Heart left ventricle (tissue), 16 donors: ENCODE measurements around the gene RERG. TPM values are rescaled to one million over a fixed set of nuclear protein-coding genes. Genes with fewer than 3 reads are reported as not detected.
A peak's percentile ranks its signal among the peaks of the same experiment; 100 is the strongest.

ENCODE experiments used
- ATAC-seq, 4 donors: fragments of 200-7000 bp; cut with Tn5 transposase; one replicate each; pipeline ENCODE4 v1.9.1; 2020 to 2022; ENCODE audit warnings: moderate library complexity in 4 of 4, mild to moderate bottlenecking in 3 of 4, moderate number of reproducible peaks in 1 of 4
- DNase-seq, 5 donors: peaks; one replicate each; pipeline ENCODE4 v3.0.0-alpha.2; 2020
- H3K27ac ChIP-seq, 12 donors: fragments of 200-600 bp; sonication (generic) in 4 of 12; one replicate each; pipeline versions ENCODE4 v1.5.0 to v1.8.0; 2016 to 2022; ENCODE audit warnings: mild to moderate bottlenecking in 2 of 12
- H3K27me3 ChIP-seq, 9 donors: fragments of 200-600 bp; sonication (generic) in 2 of 9; one replicate each; pipeline versions ENCODE4 v1.5.1 to v1.8.0; 2016 to 2022; ENCODE audit warnings: mild to moderate bottlenecking in 3 of 9
- H3K36me3 ChIP-seq, 9 donors: fragments of 200-600 bp; sonication (generic) in 2 of 9; one replicate each; pipeline versions ENCODE4 v1.5.0 to v1.8.0; 2018 to 2022; ENCODE audit warnings: mild to moderate bottlenecking in 2 of 9
- H3K4me1 ChIP-seq, 12 donors: fragments of 200-600 bp; sonication (generic) in 4 of 12; one replicate each; pipeline versions ENCODE4 v1.5.0 to v1.8.0; 2016 to 2022; ENCODE audit warnings: mild to moderate bottlenecking in 3 of 12
- H3K4me3 ChIP-seq, 12 donors: fragments of 200-600 bp; sonication (generic) in 4 of 12; one replicate each; pipeline versions ENCODE4 v1.5.0 to v1.8.0; 2017 to 2022; ENCODE audit warnings: mild to moderate bottlenecking in 9 of 12, moderate library complexity in 4 of 12
- H3K9me3 ChIP-seq, 12 donors: fragments of 200-600 bp; sonication (generic) in 4 of 12; one replicate each; pipeline versions ENCODE4 v1.5.0 to v1.8.0; 2016 to 2022; ENCODE audit warnings: mild to moderate bottlenecking in 1 of 12
- POLR2A ChIP-seq, 2 donors: fragments of 450-650 bp; IDR thresholded peaks; one replicate each; pipeline ENCODE4 v1.6.1; 2017; ENCODE audit warnings: antibody characterized with exemption in 2 of 2, mild to moderate bottlenecking in 2 of 2, moderate library complexity in 2 of 2
- WGBS, 4 donors: extraction: QIAGEN DNeasy Blood & Tissue Kit in 2 of 4; methylation state at CpG; one replicate each; pipeline versions ENCODE4 v1.1.5 to v1.1.7; 2013 to 2018; 5-methylcytosine and 5-hydroxymethylcytosine counted together
- intact Hi-C, 10 donors: fragments of 100-400 bp; cut with DNase I; formaldehyde crosslinking; loops; one replicate each; pipeline versions ENCODE4 v1.11.1 to v1.14.2; 2022
- polyA plus RNA-seq, 2 donors: library from polyadenylated mRNA; stranded (reverse); fragments of 200-250 nt; gene quantifications; one replicate each; pipeline ENCODE4 v1.2.3, GENCODE V29; 2013
- total RNA-seq, 9 donors: library from RNA; depleted of rRNA in 2 of 9; stranded (reverse); fragments of >200 nt in 2 of 9; fragmentation: NEBNext Ultra II Directional in 3 of 9; extraction: Animal tissue kit (Norgen Biotek cat#: 25700) in 3 of 9; gene quantifications; one replicate each; pipeline versions ENCODE4 v1.1.0 to v1.2.4, GENCODE V29; 2016 to 2023
- TF ChIP-seq, protein P1 (sequence below), 12 donors: fragments of 200-600 bp; sonication (generic) in 4 of 12; IDR thresholded peaks; one replicate each; pipeline versions ENCODE4 v1.5.0 to v1.8.0; 2018 to 2022; ENCODE audit warnings: antibody characterized with exemption in 12 of 12, mild to moderate bottlenecking in 5 of 12
- donor health status: ischemic (EF 13 %, LVEDD 7.1; RV severe dilation, severe dysfunction).
- donor health status: healthy with polysubstance abuse.
- donor health status: DM: no; HTN: yes; CAD: no.
- donor health status: DM: no; HTN: no; CAD: no.
- donor health status: ischemic (EF 25% LVEDD 6.9; RV normal size, moderate dysfunction).
- donor health status: ischemic (EF 25% LVEDD 5.7; RV mildly dilated, moderate dysfunction).
- donor health status: healthy.
- donor health status: DM: yes; HTN: yes; CAD: no.
- donor health status: ischemic (EF 35%, LVEDD 5.7; RV mildly dilated, moderate dysfunction).
- donor health status: nonischemic (EF 11% LVEDD 7.7; RV severe dilation, severe dysfunction).
- donor health status: DM: yes; HTN: yes; CAD: no.
- donor health status: PGD.
- donor health status: ischemic (EF 29% LVEDD 5.4; RV normal size, mild dysfunction).
- donor health status: nonischemic (EF 23%, LVEDD 6.1; RV moderate dilation, normal function).

RERG gene
- total and polyA plus RNA-seq, 11 donors: 2.9 to 17.7 (median 4.2) TPM

DNA sequence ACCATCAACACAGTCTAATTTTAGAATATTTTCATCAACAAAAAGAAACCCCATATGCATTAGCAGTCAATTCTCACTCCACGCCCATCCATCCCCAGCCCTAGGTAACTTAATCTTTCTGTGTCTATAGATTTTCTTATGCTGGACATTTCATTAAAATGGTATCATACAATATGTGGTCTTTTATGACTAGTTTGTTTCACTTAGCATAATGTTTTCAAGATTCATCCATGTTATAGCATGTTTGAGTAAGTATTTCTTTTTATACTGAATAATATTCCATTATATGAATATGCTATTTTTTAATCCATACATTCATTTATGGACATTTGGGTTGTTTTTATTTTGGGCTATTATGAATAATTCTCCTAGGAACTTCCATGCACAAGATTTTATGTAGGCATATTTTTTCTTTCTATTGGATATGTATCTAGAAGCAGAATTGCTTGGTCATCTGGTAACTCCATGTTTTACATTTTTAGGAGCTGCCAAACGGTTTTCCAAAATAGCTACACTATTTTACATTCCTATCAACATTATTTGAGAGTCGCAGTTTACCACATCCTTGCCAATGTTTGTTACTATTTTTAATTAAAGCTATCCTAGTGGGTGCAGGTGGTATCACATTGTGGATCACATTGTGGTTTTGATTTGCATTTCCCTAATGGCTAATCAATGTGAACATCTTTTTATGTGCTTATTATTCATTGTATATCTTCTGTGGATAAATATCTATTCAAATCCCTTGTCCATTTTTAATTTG is 49.0 kb downstream of the RERG start:
- Histone ChIP-seq H3K36me3 (no peaks in the 10 kb centered on the region), H3K27ac (no peak overlapping the region), H3K4me1 (peaks cover 0 to 16% (median 0%) of the 10 kb centered on the region in 12 donors), H3K9me3 (peaks cover 0 to 11% (median 0%) of the 10 kb centered on the region in 12 donors), H3K4me3 (no peak overlapping the region), H3K27me3 (no peaks in the 10 kb centered on the region)
- intact Hi-C loops: no loop called here
- DNase-seq (no peak), ATAC-seq (no peak)
- 60 to 73% (median 71%) methylated on average over 3 of the region's 3 CpGs for WGBS, 4 donors
- no peak for TF ChIP-seq POLR2A (IDR thresholded peaks at IDR 0.05)
- TF ChIP-seq, protein P1, sequence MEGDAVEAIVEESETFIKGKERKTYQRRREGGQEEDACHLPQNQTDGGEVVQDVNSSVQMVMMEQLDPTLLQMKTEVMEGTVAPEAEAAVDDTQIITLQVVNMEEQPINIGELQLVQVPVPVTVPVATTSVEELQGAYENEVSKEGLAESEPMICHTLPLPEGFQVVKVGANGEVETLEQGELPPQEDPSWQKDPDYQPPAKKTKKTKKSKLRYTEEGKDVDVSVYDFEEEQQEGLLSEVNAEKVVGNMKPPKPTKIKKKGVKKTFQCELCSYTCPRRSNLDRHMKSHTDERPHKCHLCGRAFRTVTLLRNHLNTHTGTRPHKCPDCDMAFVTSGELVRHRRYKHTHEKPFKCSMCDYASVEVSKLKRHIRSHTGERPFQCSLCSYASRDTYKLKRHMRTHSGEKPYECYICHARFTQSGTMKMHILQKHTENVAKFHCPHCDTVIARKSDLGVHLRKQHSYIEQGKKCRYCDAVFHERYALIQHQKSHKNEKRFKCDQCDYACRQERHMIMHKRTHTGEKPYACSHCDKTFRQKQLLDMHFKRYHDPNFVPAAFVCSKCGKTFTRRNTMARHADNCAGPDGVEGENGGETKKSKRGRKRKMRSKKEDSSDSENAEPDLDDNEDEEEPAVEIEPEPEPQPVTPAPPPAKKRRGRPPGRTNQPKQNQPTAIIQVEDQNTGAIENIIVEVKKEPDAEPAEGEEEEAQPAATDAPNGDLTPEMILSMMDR (IDR thresholded peaks at IDR 0.05): no peak

DNA sequence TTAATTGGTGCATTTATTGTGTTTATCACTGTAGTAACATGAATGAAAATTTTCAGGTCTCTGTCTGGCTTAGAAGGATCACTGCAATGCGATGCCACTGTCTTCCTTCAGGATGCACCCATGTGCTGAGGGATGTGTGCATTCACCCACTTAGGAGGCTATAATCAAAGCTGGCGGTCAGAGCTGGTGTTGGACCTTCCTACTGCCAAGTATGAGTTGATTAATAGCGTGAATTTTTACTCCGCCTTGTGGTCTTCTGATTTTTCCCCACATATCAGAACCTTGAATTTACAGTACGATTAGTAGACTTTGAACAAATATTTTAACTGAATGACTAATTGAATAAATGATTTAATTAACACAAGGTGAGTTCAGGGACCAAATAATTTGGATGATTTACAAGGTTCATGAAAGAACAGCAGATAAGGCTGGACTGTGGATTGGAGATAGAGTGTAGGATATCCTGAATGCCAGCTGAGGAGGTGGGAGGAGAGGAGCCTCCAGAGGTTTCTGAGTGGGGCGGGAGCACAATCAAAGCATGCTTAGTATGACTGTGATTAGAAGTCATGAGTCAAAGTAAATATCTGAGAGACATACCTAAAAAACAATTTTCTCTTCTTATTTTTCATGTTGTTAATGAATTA is 50.1 kb downstream of the RERG start:
- Histone ChIP-seq H3K9me3 (peaks cover 0 to 11% (median 0%) of the 10 kb centered on the region in 12 donors), H3K4me1 (peaks cover 0 to 15% (median 0%) of the 10 kb centered on the region in 12 donors), H3K36me3 (no peaks in the 10 kb centered on the region), H3K4me3 (no peak overlapping the region), H3K27ac (peak overlapping the region in 2 of 12 donors; percentile 37 to 39), H3K27me3 (no peaks in the 10 kb centered on the region)
- intact Hi-C loops: no loop called here
- TF ChIP-seq, protein P1 (IDR thresholded peaks at IDR 0.05): no peak
- no peak for TF ChIP-seq POLR2A (IDR thresholded peaks at IDR 0.05)
- DNase-seq (no peak), ATAC-seq (peak in 1 of 4 donors; percentile 47)
- 61 to 80% (median 74%) methylated on average over 6 of the region's 6 CpGs for WGBS, 4 donors

DNA sequence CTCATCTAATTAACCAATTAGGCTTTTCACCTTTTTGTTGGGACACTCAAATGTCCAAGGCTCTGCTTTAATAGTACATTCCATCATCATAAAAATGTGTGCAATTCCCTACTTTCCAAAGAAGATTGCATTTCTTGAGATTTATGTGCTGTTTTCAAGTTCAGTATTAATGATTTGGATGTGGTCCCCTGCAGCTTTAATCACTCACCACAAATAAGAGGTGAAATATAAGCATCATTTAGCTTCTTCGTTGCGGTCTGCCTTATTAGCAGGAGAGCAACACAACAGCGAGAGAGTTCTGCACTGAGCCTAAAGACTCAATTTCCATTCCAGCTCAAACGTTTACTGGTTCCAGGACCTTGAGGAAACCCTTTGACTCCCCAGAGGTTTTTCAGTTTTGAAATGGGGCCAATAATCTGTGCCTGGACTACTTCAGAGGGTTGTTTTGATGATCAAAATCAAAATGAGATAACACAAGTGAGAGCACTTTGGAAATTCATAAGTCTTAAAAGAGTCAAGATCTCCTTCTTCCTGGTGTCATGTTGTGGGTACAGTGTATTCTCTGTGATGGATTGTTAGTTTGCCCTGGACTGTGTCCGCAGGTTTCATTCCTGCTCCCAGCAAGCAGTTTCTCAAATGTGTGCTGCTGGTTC is 53.1 kb downstream of the RERG start:
- TF ChIP-seq POLR2A (IDR thresholded peaks at IDR 0.05): no peak
- TF ChIP-seq, protein P1 (IDR thresholded peaks at IDR 0.05): no peak

More for the DNA sequence above, 53.1 kb downstream of the RERG start:
- Histone ChIP-seq H3K9me3 (peaks cover 0 to 4% (median 0%) of the 10 kb centered on the region in 12 donors), H3K36me3 (no peaks in the 10 kb centered on the region), H3K27ac (peak overlapping the region in 5 of 12 donors; percentile 7 to 60 (median 16)), H3K4me1 (peaks cover 0 to 41% (median 4%) of the 10 kb centered on the region in 12 donors), H3K4me3 (no peak overlapping the region), H3K27me3 (no peaks in the 10 kb centered on the region)
- no peak for DNase-seq
- intact Hi-C loops: loop anchor here in 1 of 10 donors (5.0 kb wide), 1 partner anchor 39 kb away; no protein-coding TSS in a partner anchor
- 56 to 74% (median 70%) methylated on average over 5 of the region's 5 CpGs for WGBS, 4 donors
- ATAC-seq: no peak
